Stimulated activated CD8-positive, alpha-beta memory T cell treated with anti-CD3 and anti-CD28 coated beads, Interleukin-15, amount 100 ng/mL, for 4 hours (primary cell): ENCODE results near the gene PRKCZ.
A peak's percentile ranks its signal among the peaks of the same experiment; 100 is the strongest.

Experiments
- DNase-seq, 2 donors: peaks; one replicate each; pipeline ENCODE4 v3.0.0-alpha.2; 2020; ENCODE audit warnings: low read depth in 2 of 2

Gene PRKCZ

GRCh38 chr1:2178875-2179274 is 128.7 kb downstream of the PRKCZ start:
- no peak for DNase-seq

GRCh38 chr1:2179283-2180013 is 129.2 kb downstream of the PRKCZ start:
- DNase-seq, result no peak

- no peak for DNase-seq
These were observed 130.4 kb downstream of the PRKCZ start for GRCh38 chr1:2180297-2181245.

- no peak for DNase-seq
These were observed 131.1 kb downstream of the PRKCZ start for GRCh38 chr1:2181271-2181670.

GRCh38 chr1:2181752-2182151 is 131.5 kb downstream of the PRKCZ start:
- no peak for DNase-seq

DNA sequence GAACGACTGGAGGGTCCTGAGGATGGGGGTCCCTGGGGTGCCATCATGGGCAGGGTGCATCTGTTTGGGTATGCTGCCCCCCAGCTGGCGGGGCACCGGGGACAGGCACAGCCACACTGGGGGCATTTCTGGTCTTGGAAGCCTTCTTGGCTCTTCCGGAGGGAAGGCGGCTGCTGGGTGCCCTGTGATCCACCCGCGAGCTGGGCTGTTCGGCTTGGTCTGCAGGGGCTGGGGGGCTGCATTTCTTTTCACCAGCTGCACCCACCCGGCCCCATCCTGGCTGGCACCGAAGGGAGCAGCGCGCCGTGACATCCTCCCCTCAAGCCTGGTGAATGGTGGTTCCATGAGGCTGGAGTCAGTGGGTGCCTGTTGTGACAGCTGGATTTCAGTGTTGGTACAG is 132.2 kb downstream of the PRKCZ start:
- DNase-seq, result no peak

DNA sequence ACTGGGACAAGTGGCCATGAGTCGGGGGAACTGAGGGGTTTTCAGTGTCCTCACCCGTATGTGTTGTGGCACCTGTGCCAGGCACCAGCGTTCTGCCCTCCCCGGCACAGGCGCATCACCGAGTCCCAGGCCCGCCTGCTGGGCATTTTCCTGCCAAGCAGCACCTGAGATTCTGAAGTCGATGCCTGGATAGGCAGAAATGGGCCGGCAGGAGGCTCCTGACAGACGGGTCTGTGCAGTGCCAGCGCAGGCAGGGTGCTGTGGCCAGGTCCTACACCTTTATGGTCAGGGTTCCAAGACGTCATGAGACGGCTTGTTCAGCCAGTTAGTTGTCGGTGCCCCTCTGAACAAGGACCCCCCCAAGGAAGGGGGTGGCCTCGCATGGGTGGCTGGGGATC is 133.7 kb downstream of the PRKCZ start:
- DNase-seq, result no peak

DNA sequence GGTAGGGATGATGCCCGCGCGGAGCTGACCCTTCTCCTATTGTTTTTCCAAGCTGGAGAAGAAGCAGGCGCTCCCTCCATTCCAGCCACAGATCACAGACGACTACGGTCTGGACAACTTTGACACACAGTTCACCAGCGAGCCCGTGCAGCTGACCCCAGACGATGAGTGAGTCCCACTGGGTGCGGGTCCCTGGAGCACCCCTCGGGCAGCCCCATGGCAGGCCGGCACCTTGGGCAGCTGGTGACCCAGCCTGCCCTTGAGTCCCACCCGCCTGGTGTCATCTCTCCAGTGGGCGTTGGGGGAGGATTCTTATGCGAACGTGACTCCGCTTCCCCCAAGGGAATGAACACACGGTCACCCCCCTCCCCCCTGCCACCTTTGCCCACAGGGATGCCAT is 134.3 kb downstream of the PRKCZ start:
- DNase-seq, result no peak

- no peak for DNase-seq
These were observed 134.7 kb downstream of the PRKCZ start for GRCh38 chr1:2184934-2185333.

- DNase-seq, result no peak
These were observed 136.0 kb downstream of the PRKCZ start for GRCh38 chr1:2185880-2186855.

DNA sequence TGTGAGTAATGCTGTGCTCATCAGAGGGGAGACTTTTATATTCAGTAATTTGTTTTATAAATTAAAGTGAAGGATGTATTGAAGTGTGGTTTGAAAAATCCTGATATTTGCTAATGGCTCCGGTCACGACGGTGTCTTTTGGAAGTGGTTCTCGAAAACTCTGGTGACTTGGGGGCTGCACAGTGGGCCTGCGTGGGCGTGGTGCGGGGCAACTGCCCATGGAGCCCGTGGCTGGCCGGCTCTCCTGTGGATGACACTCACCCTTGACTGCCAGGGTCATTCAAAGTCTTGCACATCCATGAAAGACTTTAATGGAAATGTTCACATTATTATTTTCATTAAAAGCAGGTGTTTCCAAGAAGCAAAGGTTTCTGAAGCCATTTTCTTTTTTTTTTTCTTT is 136.7 kb downstream of the PRKCZ start:
- no peak for DNase-seq

- DNase-seq, result no peak
These were observed 137.4 kb downstream of the PRKCZ start for GRCh38 chr1:2187619-2188018.

DNA sequence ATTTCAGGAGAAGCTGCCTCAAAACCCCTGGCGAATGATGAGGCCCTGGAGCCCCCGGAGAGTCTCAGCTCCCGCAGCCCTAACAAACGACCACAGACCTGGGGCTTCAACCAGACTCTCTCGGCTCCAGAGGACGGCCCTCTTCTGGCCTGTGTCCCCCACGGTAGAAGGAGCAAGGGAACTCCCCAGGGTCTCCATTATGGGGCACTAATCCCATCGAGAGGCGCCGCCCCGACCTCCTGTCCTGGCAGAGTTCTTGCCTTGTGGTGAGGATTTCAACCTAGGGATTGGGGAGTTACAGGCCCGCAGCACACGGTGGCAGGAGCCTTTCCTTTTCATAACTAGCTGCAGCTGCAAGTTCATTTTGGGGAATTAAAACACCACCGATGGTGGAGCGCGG is 138.1 kb downstream of the PRKCZ start:
- DNase-seq, result no peak

DNA sequence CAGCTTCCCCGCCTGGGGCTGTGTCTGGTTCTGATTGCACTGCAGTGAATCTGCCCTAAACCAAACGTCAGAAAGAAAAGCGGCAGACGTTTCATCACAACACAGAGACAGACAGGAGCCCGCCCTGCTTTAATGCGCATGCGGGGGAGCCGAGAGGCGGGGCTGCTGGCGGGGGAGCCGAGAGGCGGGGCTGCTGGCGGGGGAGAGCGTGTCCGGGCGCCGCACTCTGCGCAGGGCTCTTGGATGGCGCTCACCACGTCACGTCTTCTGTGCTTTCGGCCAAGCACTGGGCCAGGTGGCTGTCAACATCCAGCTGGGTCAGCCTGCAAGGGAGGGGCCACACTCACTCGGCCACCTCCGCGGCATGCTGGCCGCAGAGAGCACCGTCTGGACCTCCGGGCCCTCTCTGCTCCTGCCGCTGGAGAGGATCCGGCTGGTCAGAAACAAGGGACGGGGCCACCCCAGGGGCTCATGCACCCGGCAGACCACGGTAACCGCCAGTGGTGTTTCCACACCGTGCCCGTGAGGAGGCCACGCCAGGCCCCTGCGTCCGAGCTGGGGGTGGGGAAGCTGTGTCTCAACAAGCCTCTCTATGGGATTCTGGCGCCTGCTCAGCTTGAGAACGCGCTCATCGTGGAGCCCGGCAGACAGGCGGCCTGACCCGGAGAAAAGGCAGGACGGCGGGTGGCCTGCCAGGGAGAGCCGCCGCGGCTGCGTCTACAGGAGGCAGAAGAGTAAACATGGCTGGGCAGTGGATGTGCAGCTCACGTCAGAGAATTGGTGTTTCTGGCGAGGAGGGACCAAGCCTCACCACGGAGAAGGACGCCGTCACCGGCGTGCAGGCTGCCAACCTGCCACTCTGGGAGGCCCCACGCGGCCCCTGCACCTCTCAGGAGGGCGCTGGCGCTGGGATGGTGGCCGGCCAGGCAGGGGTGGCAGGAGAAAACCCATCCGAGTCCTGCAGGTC is 139.5 kb downstream of the PRKCZ start:
- peak; percentile 78 to 79 for DNase-seq

GRCh38 chr1:2190491-2190976 is 140.3 kb downstream of the PRKCZ start:
- no peak for DNase-seq

DNA sequence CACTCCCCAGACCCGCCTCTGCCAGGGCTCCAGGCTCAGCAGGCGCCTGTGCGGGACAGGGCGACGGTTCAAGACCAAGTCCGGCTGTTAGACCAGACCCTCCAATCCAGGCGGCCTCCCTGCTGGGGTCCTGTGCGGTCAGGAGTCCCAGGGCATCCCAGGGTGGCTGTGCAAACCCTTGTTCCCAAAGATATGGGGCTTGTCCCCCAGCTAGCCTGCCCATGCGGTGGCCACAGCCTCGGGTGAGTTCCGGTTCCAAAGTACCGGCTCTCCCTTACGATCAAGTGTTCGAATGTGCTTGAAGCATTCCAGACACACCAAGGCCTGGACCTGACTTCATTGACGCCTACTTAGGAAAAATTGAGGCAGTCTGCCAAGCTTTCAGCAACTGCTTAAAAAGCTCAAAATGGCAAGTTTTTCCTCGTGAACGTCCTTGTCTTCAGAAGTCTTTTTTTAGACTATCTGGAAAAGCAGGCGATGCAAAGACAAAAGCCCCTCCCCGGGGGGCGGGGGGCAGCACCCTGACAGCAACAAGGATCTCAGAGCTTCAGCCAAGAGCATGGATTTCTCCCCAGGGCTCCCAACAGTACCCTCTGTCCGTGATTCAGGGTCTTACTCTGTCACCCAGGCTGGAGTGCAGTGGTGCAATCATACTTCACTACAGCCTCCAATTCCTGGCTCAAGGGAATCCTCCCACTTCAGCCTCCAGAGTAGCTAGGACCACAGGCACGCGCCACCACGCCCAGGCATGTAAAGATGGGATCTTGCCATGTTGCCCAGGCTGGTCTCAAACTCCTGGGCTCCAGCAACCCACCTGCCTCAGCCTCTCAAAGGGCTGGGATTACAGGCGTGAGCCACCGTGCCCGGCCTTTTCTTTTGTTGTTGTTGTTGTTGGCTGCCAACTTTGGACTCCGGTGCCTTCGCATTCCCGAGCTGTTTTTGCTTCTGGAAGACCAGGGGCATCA is 142.1 kb downstream of the PRKCZ start:
- no peak for DNase-seq

DNA sequence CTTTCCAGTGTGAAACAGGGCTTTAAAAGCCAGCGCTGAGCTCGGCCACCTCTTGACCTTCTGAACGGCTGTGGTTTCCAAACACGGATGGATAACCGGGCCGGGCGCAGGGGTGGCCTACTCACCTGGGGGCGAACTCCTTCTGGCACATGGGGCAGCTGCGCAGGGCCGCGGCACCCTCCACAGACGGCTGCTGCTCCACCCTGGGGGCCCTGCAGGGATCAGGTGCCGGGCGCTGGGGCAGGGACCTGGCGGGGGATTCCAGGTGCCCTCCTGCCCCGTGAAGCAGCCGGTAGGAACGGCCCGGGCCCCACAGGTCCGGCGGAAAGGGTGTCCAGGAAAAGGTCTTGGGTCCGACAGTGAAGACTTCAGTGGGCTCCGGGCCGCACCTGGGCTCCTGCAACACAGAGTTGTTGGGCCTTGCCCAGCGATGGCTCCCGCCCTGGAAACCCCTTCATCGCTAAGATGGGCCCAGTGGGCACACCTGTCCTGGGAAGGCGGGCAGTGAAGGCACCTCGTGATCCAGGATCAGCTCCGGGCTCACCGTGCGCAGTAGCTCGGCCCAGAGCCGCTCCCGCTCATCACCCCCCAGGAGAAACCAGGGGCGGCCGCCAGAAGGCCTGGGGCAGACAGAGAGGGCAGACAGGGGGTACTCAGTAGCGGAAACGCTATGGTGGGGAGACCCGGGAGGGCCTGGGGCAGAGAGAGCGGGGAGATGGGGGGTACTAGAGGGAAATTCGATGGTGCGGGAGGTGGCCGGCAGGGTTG is 143.5 kb downstream of the PRKCZ start:
- DNase-seq, result no peak

GRCh38 chr1:2194319-2194897 is 144.2 kb downstream of the PRKCZ start, which contains the start of gene FAAP20:
TSS of gene FAAP20 (minus strand) at chr1:2194772. CDS start at chr1:2194749, 23 bp downstream.
- DNase-seq, result peak in 1 of 2 donors; percentile 66
